Adipocyte (in vitro differentiated cells): ENCODE results near the gene IL17B.
"Not testable (repeated sequence)": the region's sequence is repeated elsewhere in the genome, so short reads cannot be mapped to it uniquely, and the experiment has no call there.

ENCODE experiments used
- DNase-seq: peaks from one replicate; pipeline ENCODE4 v3.0.0-alpha.2; 2015; ENCODE audit warnings: low read depth
- H3K27me3 ChIP-seq: replicated peaks from 2 replicates; pipeline ENCODE4 v1.7.0; 2013; ENCODE audit warnings: mild to moderate bottlenecking, low read length, moderate library complexity; ENCODE audit not compliant: control insufficient read depth, insufficient read depth
- H3K36me3 ChIP-seq: 2 replicates; pipeline ENCODE4 v1.7.0; 2013; ENCODE audit warnings: low read length, mild to moderate bottlenecking, moderate library complexity; ENCODE audit not compliant: control insufficient read depth, insufficient read depth, severe bottlenecking
- H3K4me1 ChIP-seq: 2 replicates; pipeline ENCODE4 v1.7.0; 2013; ENCODE audit warnings: mild to moderate bottlenecking, low read length, moderate library complexity; ENCODE audit not compliant: control insufficient read depth, insufficient read depth
- H3K4me3 ChIP-seq: 2 replicates; pipeline ENCODE4 v1.7.0; 2013; ENCODE audit warnings: mild to moderate bottlenecking, low read length, moderate library complexity
- H3K9ac ChIP-seq: 2 replicates; pipeline ENCODE4 v1.7.0; 2013; ENCODE audit warnings: mild to moderate bottlenecking, low read length, moderate library complexity
- H3K9me3 ChIP-seq: 2 replicates; pipeline ENCODE4 v1.7.0; 2013; ENCODE audit warnings: mild to moderate bottlenecking, low read length, moderate library complexity; ENCODE audit not compliant: control insufficient read depth

IL17B gene

DNA sequence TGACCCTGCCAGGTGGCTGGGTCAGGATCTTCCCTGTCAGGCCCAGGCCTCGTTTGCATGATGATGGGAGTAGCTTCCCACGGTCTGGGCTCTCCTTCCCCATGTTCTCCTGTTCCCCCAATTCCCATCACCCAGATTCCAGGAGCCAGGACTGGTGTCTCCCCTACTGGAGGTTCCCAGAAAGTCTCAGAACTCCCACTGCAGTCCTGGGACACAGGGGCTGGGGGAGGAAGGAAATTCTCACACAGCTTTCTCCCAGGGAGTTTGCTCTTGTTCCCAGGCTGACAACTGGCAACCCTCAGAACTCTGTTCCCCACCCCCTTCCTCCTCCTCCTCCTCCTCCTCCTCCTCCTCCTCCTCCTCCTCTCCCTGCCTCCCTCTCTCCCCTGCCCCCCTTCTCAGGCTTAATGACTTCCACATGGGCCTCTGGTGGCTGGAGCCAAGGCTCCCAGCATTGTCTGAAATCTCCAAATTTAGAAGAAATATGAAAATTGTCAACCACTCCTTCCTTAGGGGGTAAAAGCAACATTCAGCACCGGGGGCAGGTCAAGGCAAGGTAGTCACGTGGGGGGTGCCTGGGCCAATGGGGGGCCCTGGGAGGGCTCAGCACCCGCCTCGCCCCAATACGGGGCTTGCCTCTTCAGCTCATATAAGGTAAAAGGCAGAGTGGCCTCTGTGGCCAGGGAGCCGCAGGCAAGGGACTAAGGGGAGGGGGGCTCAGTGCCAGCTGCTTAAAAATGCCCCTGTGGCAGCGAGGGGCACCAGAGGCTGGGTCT, 27.3 kb upstream of the IL17B start:
- H3K36me3 ChIP-seq: peaks cover 11% of the 10 kb centered on the region
- DNase-seq: peak; percentile 93
- peak overlapping the region; percentile 97 for H3K9ac ChIP-seq
- peak overlapping the region; percentile 84 for H3K4me3 ChIP-seq
- H3K9me3 ChIP-seq: no peaks in the 10 kb centered on the region
- peaks cover 70% of the 10 kb centered on the region for H3K4me1 ChIP-seq
- H3K27me3 ChIP-seq: no peaks in the 10 kb centered on the region

GRCh38 chr5:149405550-149406202, 26.6 kb upstream of the IL17B start:
- Histone ChIP-seq H3K36me3 (peaks cover 11% of the 10 kb centered on the region), H3K9me3 (no peaks in the 10 kb centered on the region), H3K9ac (peak overlapping the region; percentile 97), H3K27me3 (no peaks in the 10 kb centered on the region), H3K4me1 (peaks cover 65% of the 10 kb centered on the region), H3K4me3 (no peak overlapping the region)
- peak; percentile 56 for DNase-seq

DNA sequence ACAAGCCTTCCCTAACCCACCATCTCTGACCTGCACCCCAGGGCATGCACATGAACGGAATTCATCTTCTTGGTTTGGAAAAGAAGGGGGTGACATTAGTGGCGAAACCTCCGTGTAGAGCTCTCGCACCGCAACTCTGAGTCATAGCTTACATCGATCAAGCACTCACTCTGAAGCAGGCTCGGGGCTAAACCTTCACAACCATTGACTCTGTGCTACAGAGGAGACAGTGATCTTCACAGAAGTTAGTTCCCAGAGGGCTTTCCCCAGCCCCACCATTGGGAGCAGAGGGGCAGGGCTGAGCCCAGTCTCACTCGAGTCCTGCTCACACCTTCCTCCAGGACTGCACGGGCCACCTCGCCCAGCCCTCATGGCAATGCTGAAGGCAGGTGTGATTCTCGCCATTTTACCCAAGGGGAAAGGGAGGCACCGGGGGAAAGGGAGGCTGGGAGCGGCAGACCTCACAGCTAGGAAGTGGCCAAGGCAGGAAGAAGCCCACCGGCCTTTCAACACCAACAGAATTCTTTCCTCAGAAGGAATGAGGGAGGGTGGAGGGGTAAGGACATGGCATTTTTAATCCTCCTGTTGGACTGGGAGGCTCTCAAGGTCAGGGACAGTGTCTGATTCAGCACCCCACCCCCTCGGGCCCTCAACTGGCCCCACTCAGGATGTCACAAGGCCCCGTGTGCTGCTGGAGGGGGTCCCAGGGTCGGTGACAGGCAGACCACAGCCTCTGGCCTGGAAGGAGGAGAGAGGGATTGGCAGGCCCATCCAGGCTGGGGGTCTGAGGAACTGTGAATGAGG, 25.9 kb upstream of the IL17B start:
- H3K36me3 ChIP-seq: peaks cover 5% of the 10 kb centered on the region
- H3K27me3 ChIP-seq: no peaks in the 10 kb centered on the region
- DNase-seq: peak; percentile 86
- H3K4me1 ChIP-seq: peaks cover 65% of the 10 kb centered on the region
- H3K9me3 ChIP-seq: no peaks in the 10 kb centered on the region
- peak overlapping the region; percentile 97 for H3K9ac ChIP-seq
- no peak overlapping the region for H3K4me3 ChIP-seq

DNA sequence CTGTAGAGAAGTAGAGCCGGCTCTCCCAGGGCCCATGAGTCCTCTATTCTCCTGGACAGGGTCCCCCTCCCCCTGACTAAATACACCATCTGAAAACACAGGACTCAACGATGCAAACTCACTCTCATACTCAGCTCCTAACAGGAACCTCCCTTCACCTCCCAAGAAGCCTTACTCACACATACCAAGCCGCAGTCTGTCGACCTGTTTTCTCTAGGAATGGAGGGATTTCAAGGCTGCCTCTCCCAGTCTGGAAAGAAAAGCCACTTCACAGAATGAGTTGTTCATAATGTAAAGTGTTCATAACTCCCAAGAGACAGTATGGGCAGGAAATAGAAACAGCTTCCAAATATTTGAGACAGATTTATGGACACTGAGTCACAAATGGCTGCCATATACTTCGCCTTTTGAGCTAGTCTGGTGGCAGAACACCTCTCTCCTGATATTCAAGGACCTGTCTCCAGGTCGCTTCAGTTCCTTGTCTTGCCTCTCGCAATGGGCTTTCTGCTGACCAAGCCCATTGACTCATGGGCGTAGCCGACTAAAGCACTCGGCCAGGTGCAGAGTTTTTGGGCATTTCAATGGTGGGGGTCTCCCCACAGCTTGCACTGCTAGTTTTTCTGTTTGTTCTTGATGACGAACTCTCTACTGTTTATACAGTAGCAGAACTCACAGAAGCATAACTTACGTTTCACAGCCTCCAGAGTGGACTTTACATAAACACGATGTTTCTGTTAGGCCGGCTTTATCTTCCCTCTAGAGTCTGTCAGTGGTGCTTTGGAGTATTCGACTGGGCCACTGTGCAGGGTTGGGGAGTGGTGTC, 25.0 kb upstream of the IL17B start:
- Histone ChIP-seq H3K4me1 (peaks cover 60% of the 10 kb centered on the region), H3K9me3 (no peaks in the 10 kb centered on the region), H3K36me3 (no peaks in the 10 kb centered on the region), H3K4me3 (peak overlapping the region; percentile 39), H3K27me3 (no peaks in the 10 kb centered on the region), H3K9ac (peak overlapping the region; percentile 27)
- DNase-seq: no peak

GRCh38 chr5:149402291-149402690, 23.2 kb upstream of the IL17B start:
- Histone ChIP-seq H3K9me3 (no peaks in the 10 kb centered on the region), H3K27me3 (no peaks in the 10 kb centered on the region), H3K9ac (no peak overlapping the region), H3K36me3 (no peaks in the 10 kb centered on the region), H3K4me3 (no peak overlapping the region), H3K4me1 (peaks cover 64% of the 10 kb centered on the region)
- DNase-seq: no peak

DNA sequence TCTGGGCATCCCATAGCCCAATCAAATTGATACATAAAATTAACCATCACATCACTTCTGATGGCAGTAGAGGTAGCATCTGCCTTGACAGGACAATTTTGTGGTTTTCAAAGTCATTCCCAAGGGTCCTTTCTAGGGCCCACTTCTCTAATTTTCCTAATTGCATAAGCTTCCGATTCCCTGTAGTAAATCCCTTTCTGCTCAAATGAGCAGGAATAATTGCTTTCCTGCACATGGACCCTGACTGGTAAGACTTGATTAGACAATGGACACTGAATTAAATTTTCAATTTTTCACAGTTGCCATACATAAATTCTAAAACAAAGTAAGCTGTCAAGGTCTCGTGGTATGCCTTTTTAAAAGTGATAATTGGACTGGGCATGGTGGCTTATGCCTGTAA, 22.0 kb upstream of the IL17B start:
- H3K4me1 ChIP-seq: peaks cover 63% of the 10 kb centered on the region
- no peaks in the 10 kb centered on the region for H3K9me3 ChIP-seq
- H3K9ac ChIP-seq: no peak overlapping the region
- no peak for DNase-seq
- no peaks in the 10 kb centered on the region for H3K27me3 ChIP-seq
- no peaks in the 10 kb centered on the region for H3K36me3 ChIP-seq
- H3K4me3 ChIP-seq: no peak overlapping the region

DNA sequence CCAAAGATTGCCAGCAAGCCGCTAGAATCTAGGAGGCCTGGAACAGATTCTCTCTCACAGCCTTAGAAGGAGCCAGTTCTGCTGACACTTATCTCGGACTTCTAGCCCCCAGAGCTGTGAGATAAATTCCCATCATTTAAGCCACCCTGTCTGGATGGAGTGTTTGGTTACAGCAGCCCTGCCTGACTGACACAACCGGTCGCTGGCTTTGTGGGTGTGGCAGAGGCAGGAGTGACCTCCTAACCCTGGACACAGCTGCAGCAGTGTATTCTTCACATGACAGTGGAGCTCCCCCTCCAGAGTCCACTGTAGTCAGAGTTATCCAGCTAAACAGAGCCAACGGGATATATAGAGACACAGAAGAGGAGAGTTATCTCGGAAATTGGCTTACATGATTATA, 21.2 kb upstream of the IL17B start:
- DNase-seq: no peak
- H3K4me1 ChIP-seq: peaks cover 56% of the 10 kb centered on the region
- H3K9me3 ChIP-seq: no peaks in the 10 kb centered on the region
- H3K9ac ChIP-seq: peak overlapping the region; percentile 23
- no peak overlapping the region for H3K4me3 ChIP-seq
- H3K36me3 ChIP-seq: no peaks in the 10 kb centered on the region
- H3K27me3 ChIP-seq: no peaks in the 10 kb centered on the region

DNA sequence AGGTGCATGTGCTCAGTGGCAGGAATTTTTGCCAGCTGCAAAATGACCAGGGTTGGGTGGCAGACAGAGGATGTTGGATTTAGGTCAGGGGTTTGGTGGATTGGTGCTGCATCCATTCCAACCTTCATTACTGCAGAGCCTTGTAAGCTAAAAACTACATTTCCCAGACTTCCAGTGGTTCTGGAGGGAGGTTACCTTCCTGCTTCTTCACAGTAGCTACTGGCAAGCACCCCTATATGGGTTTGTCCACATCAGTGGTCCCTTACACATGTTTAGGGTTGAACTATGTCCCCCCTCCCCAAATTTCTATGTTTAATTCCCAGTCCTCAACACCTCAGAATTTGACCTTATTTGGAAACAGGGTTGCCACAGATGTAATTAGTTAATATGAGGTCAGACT, 20.7 kb upstream of the IL17B start:
- Histone ChIP-seq H3K4me3 (no peak overlapping the region), H3K36me3 (no peaks in the 10 kb centered on the region), H3K9ac (no peak overlapping the region), H3K27me3 (no peaks in the 10 kb centered on the region), H3K9me3 (no peaks in the 10 kb centered on the region), H3K4me1 (peaks cover 51% of the 10 kb centered on the region)
- no peak for DNase-seq

- H3K4me1 ChIP-seq: peaks cover 44% of the 10 kb centered on the region
- not testable (repeated sequence) for H3K36me3 ChIP-seq, H3K9ac ChIP-seq, H3K4me3 ChIP-seq, DNase-seq, H3K27me3 ChIP-seq, H3K9me3 ChIP-seq
These were observed 19.7 kb upstream of the IL17B start for GRCh38 chr5:149398747-149399266.

DNA sequence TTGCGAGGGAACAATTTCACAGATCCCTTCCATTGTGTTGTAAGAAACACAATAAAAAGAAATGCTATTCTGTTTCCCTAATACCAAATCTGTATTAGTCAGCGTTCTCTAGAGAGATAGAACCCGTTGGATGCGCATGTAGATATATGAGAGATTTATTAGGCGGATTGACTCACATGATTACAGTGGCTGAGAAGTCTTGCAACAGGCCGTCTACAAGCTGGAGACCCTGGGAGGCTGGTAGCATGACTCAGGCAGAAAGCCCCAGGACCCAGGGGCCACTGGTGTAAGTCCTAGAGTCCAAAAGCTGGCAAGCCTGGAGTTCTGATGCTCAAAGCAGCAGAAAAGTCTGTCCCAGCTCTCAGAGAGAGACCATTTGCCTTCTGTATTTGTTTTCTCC, 18.4 kb upstream of the IL17B start:
- DNase-seq: no peak
- H3K27me3 ChIP-seq: no peaks in the 10 kb centered on the region
- H3K4me1 ChIP-seq: peaks cover 37% of the 10 kb centered on the region
- no peaks in the 10 kb centered on the region for H3K9me3 ChIP-seq
- no peaks in the 10 kb centered on the region for H3K36me3 ChIP-seq
- H3K4me3 ChIP-seq: no peak overlapping the region
- H3K9ac ChIP-seq: peak overlapping the region; percentile 42
